HepG2 (cell line): Measurements from ENCODE around the gene DEFB112. TPM values are rescaled to one million over a fixed set of nuclear protein-coding genes. Genes with fewer than 3 reads are reported as not detected.

Experiments used
- CAMTA2 ChIP-seq: sonication (generic); formaldehyde crosslinking; IDR thresholded peaks from 2 replicates; pipeline ENCODE4 v1.4.0; 2020; ENCODE audit warnings: mild to moderate bottlenecking, missing genetic modification reagents, borderline replicate concordance
- CENPT ChIP-seq: sonication (generic); formaldehyde crosslinking; IDR thresholded peaks from 2 replicates; pipeline ENCODE4 v1.8.0; 2022; ENCODE audit warnings: low read depth, mild to moderate bottlenecking, moderate library complexity, missing genetic modification reagents
- E2F5 ChIP-seq: sonication (generic); formaldehyde crosslinking; conservative IDR thresholded peaks from 2 replicates; pipeline ENCODE4 v1.4.0; 2020; ENCODE audit warnings: missing genetic modification reagents
- IKZF4 ChIP-seq: sonication (generic); formaldehyde crosslinking; IDR thresholded peaks from 2 replicates; pipeline ENCODE4 v1.5.1; 2020; ENCODE audit warnings: borderline replicate concordance, mild to moderate bottlenecking, low read depth, missing genetic modification reagents; ENCODE audit errors: not compliant biosample characterization
- PRDM10 ChIP-seq: sonication (generic); formaldehyde crosslinking; IDR thresholded peaks from 2 replicates; pipeline ENCODE4 v1.4.0; 2020; ENCODE audit warnings: low read depth, missing genetic modification reagents
- SMAD3 ChIP-seq: sonication (generic); formaldehyde crosslinking; IDR thresholded peaks from 2 replicates; pipeline ENCODE4 v1.4.0; 2020; ENCODE audit warnings: missing genetic modification reagents
- ZNF12 ChIP-seq: sonication (generic); formaldehyde crosslinking; IDR thresholded peaks from 2 replicates; pipeline ENCODE4 v1.5.0; 2020; ENCODE audit warnings: missing genetic modification reagents
- ZNF207 ChIP-seq: fragments of 450-650 bp; IDR thresholded peaks from 2 replicates; pipeline ENCODE4 v1.6.1; 2016; ENCODE audit warnings: antibody characterized with exemption, borderline replicate concordance
- ZNF431 ChIP-seq: sonication (generic); formaldehyde crosslinking; IDR thresholded peaks from 2 replicates; pipeline ENCODE4 v1.9.0; 2022; ENCODE audit warnings: missing genetic modification reagents, low read depth, mild to moderate bottlenecking, borderline replicate concordance
- ZNF484 ChIP-seq: sonication (generic); formaldehyde crosslinking; IDR thresholded peaks from 2 replicates; pipeline ENCODE4 v1.5.1; 2020; ENCODE audit warnings: mild to moderate bottlenecking, low read depth, missing genetic modification reagents, borderline replicate concordance
- ZNF770 ChIP-seq: sonication (generic); formaldehyde crosslinking; IDR thresholded peaks from 2 replicates; pipeline ENCODE4 v1.5.0; 2020; ENCODE audit warnings: mild to moderate bottlenecking, missing genetic modification reagents
- ZNF850 ChIP-seq: sonication (generic); formaldehyde crosslinking; conservative IDR thresholded peaks from 2 replicates; pipeline ENCODE4 v1.9.0; 2021; ENCODE audit warnings: mild to moderate bottlenecking, missing genetic modification reagents
- polyA plus RNA-seq, 8 experiments: library from polyadenylated mRNA; depleted of rRNA in 3 of 8; stranded (reverse) in 7 of 8; unstranded in 1 of 8; fragments of >200 nt; fragmentation: Illumina TruSeq in 4 of 8; extraction: Trizol in 4 of 8; gene quantifications; 2 replicates each; pipeline versions ENCODE4 v1.2.1 to v1.2.3, GENCODE V29; 2011 to 2016; ENCODE audit warnings: low read depth in 4 of 8, missing spikeins in 1 of 8, mixed read lengths in 1 of 8; ENCODE audit not compliant: insufficient read depth in 1 of 8
- total RNA-seq, 5 experiments: library from RNA; depleted of rRNA; stranded (reverse); fragments of >200 nt; fragmentation: Illumina TruSeq; extraction: Trizol; gene quantifications; 2 replicates each; pipeline ENCODE4 v1.2.3, GENCODE V29; 2016; ENCODE audit warnings: low read depth in 1 of 5
- TF ChIP-seq, protein P1 (sequence below): IDR thresholded peaks from 2 replicates; pipeline ENCODE4 v1.6.1; 2016; ENCODE audit warnings: low read depth, borderline replicate concordance
- TF ChIP-seq, protein P2 (sequence below): sonication (generic); formaldehyde crosslinking; IDR thresholded peaks from 2 replicates; pipeline ENCODE4 v1.5.0; 2020; ENCODE audit warnings: missing genetic modification reagents
- TF ChIP-seq, protein P3 (sequence below): sonication (generic); formaldehyde crosslinking; IDR thresholded peaks from 2 replicates; pipeline ENCODE4 v1.4.0; 2020; ENCODE audit warnings: missing genetic modification reagents

Gene DEFB112
- total and polyA plus RNA-seq, 2 of the 13 experiments (the other 11 are each of a cell fraction or from before 2014, with no cell fraction given) = not detected

DNA sequence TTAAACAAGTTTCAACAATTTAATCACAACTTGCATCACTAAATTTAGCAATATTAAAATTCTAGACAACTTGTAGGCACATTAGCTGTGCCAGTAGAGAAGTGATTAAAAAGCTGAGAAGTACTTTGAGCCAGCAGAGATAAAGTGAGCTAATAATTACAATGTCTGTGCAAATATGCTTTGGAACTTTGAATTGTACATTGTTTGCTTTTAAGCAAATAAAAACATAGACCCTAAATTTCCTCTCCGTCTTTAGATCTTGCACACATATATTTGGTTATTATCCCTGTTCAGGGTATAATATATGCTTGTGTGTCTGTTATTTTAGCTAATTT lies 44.2 kb upstream of the DEFB112 start (continued):
- no peak for TF ChIP-seq ZNF770 (CRISPR knock-in tag)
- TF ChIP-seq CAMTA2 (CRISPR knock-in tag) = no peak
- no peak for TF ChIP-seq PRDM10
- no peak for TF ChIP-seq CENPT (CRISPR knock-in tag)
- no peak; the same call in 1 of the 2 replicates for TF ChIP-seq SMAD3
- TF ChIP-seq ZNF850 (CRISPR knock-in tag) = no peak
- no peak for TF ChIP-seq ZNF431
- TF ChIP-seq, protein P1, sequence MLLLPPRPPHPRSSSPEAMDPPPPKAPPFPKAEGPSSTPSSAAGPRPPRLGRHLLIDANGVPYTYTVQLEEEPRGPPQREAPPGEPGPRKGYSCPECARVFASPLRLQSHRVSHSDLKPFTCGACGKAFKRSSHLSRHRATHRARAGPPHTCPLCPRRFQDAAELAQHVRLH = no peak
- no peak for TF ChIP-seq ZNF207
- TF ChIP-seq IKZF4 (CRISPR knock-in tag) = no peak
- TF ChIP-seq, protein P2, sequence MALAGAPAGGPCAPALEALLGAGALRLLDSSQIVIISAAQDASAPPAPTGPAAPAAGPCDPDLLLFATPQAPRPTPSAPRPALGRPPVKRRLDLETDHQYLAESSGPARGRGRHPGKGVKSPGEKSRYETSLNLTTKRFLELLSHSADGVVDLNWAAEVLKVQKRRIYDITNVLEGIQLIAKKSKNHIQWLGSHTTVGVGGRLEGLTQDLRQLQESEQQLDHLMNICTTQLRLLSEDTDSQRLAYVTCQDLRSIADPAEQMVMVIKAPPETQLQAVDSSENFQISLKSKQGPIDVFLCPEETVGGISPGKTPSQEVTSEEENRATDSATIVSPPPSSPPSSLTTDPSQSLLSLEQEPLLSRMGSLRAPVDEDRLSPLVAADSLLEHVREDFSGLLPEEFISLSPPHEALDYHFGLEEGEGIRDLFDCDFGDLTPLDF = 0 out of 2 replicates have a peak, but pooled peaks have one; percentile 29
- TF ChIP-seq ZNF12 = no peak
- TF ChIP-seq, protein P3, sequence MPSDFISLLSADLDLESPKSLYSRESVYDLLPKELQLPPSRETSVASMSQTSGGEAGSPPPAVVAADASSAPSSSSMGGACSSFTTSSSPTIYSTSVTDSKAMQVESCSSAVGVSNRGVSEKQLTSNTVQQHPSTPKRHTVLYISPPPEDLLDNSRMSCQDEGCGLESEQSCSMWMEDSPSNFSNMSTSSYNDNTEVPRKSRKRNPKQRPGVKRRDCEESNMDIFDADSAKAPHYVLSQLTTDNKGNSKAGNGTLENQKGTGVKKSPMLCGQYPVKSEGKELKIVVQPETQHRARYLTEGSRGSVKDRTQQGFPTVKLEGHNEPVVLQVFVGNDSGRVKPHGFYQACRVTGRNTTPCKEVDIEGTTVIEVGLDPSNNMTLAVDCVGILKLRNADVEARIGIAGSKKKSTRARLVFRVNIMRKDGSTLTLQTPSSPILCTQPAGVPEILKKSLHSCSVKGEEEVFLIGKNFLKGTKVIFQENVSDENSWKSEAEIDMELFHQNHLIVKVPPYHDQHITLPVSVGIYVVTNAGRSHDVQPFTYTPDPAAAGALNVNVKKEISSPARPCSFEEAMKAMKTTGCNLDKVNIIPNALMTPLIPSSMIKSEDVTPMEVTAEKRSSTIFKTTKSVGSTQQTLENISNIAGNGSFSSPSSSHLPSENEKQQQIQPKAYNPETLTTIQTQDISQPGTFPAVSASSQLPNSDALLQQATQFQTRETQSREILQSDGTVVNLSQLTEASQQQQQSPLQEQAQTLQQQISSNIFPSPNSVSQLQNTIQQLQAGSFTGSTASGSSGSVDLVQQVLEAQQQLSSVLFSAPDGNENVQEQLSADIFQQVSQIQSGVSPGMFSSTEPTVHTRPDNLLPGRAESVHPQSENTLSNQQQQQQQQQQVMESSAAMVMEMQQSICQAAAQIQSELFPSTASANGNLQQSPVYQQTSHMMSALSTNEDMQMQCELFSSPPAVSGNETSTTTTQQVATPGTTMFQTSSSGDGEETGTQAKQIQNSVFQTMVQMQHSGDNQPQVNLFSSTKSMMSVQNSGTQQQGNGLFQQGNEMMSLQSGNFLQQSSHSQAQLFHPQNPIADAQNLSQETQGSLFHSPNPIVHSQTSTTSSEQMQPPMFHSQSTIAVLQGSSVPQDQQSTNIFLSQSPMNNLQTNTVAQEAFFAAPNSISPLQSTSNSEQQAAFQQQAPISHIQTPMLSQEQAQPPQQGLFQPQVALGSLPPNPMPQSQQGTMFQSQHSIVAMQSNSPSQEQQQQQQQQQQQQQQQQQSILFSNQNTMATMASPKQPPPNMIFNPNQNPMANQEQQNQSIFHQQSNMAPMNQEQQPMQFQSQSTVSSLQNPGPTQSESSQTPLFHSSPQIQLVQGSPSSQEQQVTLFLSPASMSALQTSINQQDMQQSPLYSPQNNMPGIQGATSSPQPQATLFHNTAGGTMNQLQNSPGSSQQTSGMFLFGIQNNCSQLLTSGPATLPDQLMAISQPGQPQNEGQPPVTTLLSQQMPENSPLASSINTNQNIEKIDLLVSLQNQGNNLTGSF = no peak
- no peak for TF ChIP-seq E2F5 (CRISPR knock-in tag)
- TF ChIP-seq ZNF484 = no peak
